OCI-LY1 (cell line): Measurements from ENCODE around the gene MLLT3.

Experiments
- CTCF ChIP-seq: fragments of 200-600 bp; sonication (generic), shearing (Covaris generic); IDR thresholded peaks from 2 replicates; pipeline ENCODE4 v1.5.1; 2017; ENCODE audit warnings: mild to moderate bottlenecking, antibody characterized with exemption, low read length, moderate library complexity, mixed read lengths
- EZH2 ChIP-seq: fragments of 200-600 bp; sonication (generic), shearing (Covaris generic); IDR thresholded peaks from 2 replicates; pipeline ENCODE4 v1.8.0; 2017; ENCODE audit warnings: borderline replicate concordance, mixed run types, mild to moderate bottlenecking, antibody characterized with exemption, low read length, moderate library complexity, mixed read lengths

GRCh38 chr9:20509466-20509865, 112.8 kb downstream of the MLLT3 start:
- no peak for TF ChIP-seq CTCF
- no peak for TF ChIP-seq EZH2
